Gastrocnemius medialis (tissue), 4 donors: ENCODE results near the gene PEX5L. TPM values are rescaled to one million over a fixed set of nuclear protein-coding genes. Genes with fewer than 3 reads are reported as not detected.

Source experiments
- ATAC-seq, 2 donors: fragments of 150-250 bp; one replicate each; pipeline ENCODE4 v1.9.1; 2016
- DNase-seq, 2 donors: peaks; one replicate each; pipeline ENCODE4 v3.0.0-alpha.2; 2019
- H3K27ac ChIP-seq, 4 donors: fragments of 200-600 bp; sonication (generic); 1 replicate in 1 of 4; 2 replicates in 3 of 4; pipeline ENCODE4 v1.5.1; 2016 to 2018; ENCODE audit warnings: mild to moderate bottlenecking in 2 of 4, moderate library complexity in 1 of 4
- H3K27me3 ChIP-seq, 3 donors: fragments of 200-600 bp; sonication (generic) in 2 of 3; 1 replicate in 1 of 3; 2 replicates in 2 of 3; pipeline versions ENCODE4 v1.5.1 to v1.6.0; 2016 to 2019; ENCODE audit warnings: mild to moderate bottlenecking in 1 of 3, moderate library complexity in 1 of 3
- H3K36me3 ChIP-seq, 2 donors: fragments of 200-600 bp; sonication (generic) in 1 of 2; one replicate each; pipeline ENCODE4 v1.5.1; 2017 to 2018
- H3K4me1 ChIP-seq, 2 donors: fragments of 200-600 bp; sonication (generic) in 1 of 2; one replicate each; pipeline ENCODE4 v1.5.1; 2016 to 2017; ENCODE audit warnings: mild to moderate bottlenecking in 2 of 2
- H3K4me3 ChIP-seq, 4 donors: fragments of 200-600 bp; sonication (generic) in 3 of 4; 1 replicate in 1 of 4; 2 replicates in 3 of 4; pipeline ENCODE4 v1.5.1; 2016 to 2019; ENCODE audit warnings: mild to moderate bottlenecking in 2 of 4
- H3K9me3 ChIP-seq, 3 donors: fragments of 200-600 bp; sonication (generic) in 2 of 3; 1 replicate in 1 of 3; 2 replicates in 2 of 3; pipeline ENCODE4 v1.5.1; 2016 to 2019
- POLR2A ChIP-seq, 2 donors: fragments of 450-650 bp; IDR thresholded peaks; one replicate each; pipeline ENCODE4 v1.6.1; 2017; ENCODE audit warnings: antibody characterized with exemption in 2 of 2, mild to moderate bottlenecking in 2 of 2, moderate library complexity in 2 of 2
- in situ Hi-C, 4 donors: fragments of 200-750 bp; cut with MboI; loops; one replicate each; pipeline versions ENCODE4 v1.15.0 to v1.8.0; 2017; ENCODE audit warnings: low sequenced_read_pairs in 4 of 4
- intact Hi-C: fragments of 100-400 bp; cut with DNase I; formaldehyde crosslinking; loops from one replicate; pipeline ENCODE4 v1.15.1; 2023; ENCODE audit warnings: low total_unique reads
- total RNA-seq, 4 donors: library from RNA; depleted of rRNA; stranded (reverse); fragments of >200 nt; gene quantifications; one replicate each; pipeline versions ENCODE4 v1.1.0 to v1.2.3, GENCODE V29; 2016
- TF ChIP-seq, protein P1 (sequence below), 5 experiments: fragments of 450-650 bp in 3 of 5; fragments of 200-600 bp in 2 of 5; sonication (generic) in 2 of 5; IDR thresholded peaks in 4 of 5; conservative IDR thresholded peaks in 1 of 5; 1 replicate in 4 of 5; 2 replicates in 1 of 5; pipeline ENCODE4 v1.5.1; 2016 to 2019; ENCODE audit warnings: antibody characterized with exemption in 5 of 5, mild to moderate bottlenecking in 3 of 5, moderate library complexity in 3 of 5

Gene PEX5L
- total RNA-seq, 4 donors from 2014 or later, result 0.16 TPM; not detected in 3

DNA sequence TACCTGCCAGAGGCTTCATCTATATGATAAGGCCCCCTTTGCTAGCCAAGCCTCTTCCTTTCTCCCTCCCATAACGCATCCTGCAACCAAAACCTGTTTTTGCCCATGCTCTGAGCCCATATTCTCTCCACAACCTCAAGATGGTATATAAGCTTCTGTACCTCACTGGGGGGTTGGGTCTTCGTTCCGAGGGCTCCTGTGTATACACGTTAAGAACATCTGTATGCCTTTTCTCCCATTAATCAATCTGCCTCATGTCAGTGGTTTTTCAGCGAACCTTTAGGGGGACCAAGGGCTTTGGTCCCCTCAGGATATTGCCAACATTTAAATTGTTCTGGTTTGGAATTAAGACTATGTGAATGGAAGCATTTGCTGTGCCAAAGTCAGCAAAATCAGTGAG, 168.0 kb downstream of the PEX5L start:
- no peak overlapping the region for H3K4me3 ChIP-seq
- no peaks in the 10 kb centered on the region for H3K36me3 ChIP-seq
- no peaks in the 10 kb centered on the region for H3K27me3 ChIP-seq
- intact Hi-C loops (no loop called here), in situ Hi-C loops (no loop called here)
- no peaks in the 10 kb centered on the region for H3K9me3 ChIP-seq
- H3K4me1 ChIP-seq, result no peaks in the 10 kb centered on the region
- H3K27ac ChIP-seq, result no peak overlapping the region
- ATAC-seq (no peak), DNase-seq (no peak)
- no peak for TF ChIP-seq POLR2A (IDR thresholded peaks at IDR 0.05)
- TF ChIP-seq, protein P1, sequence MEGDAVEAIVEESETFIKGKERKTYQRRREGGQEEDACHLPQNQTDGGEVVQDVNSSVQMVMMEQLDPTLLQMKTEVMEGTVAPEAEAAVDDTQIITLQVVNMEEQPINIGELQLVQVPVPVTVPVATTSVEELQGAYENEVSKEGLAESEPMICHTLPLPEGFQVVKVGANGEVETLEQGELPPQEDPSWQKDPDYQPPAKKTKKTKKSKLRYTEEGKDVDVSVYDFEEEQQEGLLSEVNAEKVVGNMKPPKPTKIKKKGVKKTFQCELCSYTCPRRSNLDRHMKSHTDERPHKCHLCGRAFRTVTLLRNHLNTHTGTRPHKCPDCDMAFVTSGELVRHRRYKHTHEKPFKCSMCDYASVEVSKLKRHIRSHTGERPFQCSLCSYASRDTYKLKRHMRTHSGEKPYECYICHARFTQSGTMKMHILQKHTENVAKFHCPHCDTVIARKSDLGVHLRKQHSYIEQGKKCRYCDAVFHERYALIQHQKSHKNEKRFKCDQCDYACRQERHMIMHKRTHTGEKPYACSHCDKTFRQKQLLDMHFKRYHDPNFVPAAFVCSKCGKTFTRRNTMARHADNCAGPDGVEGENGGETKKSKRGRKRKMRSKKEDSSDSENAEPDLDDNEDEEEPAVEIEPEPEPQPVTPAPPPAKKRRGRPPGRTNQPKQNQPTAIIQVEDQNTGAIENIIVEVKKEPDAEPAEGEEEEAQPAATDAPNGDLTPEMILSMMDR (IDR thresholded peaks at IDR 0.05 in 4 of 5, conservative IDR thresholded peaks at IDR 0.05 in 1 of 5), result no peak

- no peaks in the 10 kb centered on the region for H3K27me3 ChIP-seq
- ATAC-seq (no peak), DNase-seq (no peak)
- TF ChIP-seq POLR2A (IDR thresholded peaks at IDR 0.05), result no peak
- TF ChIP-seq, protein P1 (IDR thresholded peaks at IDR 0.05 in 4 of 5, conservative IDR thresholded peaks at IDR 0.05 in 1 of 5), result no peak
- no peaks in the 10 kb centered on the region for H3K4me1 ChIP-seq
- in situ Hi-C loops (no loop called here), intact Hi-C loops (no loop called here)
- H3K9me3 ChIP-seq, result no peaks in the 10 kb centered on the region
- H3K27ac ChIP-seq, result no peak overlapping the region
- H3K4me3 ChIP-seq, result no peak overlapping the region
- H3K36me3 ChIP-seq, result no peaks in the 10 kb centered on the region
Measured at GRCh38 chr3:179867961-179868360, 168.8 kb downstream of the PEX5L start.

DNA sequence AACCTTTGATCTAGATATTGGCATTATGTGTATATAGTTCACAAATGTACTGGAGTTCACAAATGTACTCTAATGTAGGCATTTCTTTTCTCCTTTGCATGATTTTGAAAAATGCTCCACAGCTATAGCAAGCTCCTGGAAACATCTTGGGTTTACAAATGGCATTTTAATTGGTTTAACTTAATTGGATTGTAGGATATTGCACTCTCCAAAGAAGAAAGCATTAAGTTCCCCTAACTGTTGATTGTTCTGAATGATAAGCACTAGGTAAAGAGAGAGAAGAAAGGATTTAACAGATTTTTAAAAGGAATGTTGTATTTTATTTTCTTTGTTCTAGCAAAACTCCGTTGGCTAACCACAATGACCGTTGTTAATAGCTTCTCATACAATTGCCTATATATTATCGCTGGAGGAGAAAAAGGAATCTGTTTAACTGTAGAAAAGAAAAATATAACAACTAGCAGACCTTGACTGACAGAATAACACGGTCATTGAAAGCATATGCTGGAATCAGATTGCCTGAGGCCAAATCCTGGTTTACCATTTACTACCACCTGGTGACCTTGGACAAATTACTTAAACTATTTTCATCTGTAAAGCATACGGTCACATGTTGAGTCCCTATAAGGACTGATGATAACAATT, 170.8 kb downstream of the PEX5L start:
- intact Hi-C loops, result no loop called here
- ATAC-seq, result no peak
- H3K36me3 ChIP-seq, result no peaks in the 10 kb centered on the region

GRCh38 chr3:179861953-179862352, 174.8 kb downstream of the PEX5L start:
- no peak for ATAC-seq

More for the DNA sequence above, 170.8 kb downstream of the PEX5L start:
- TF ChIP-seq, protein P1 (IDR thresholded peaks at IDR 0.05 in 4 of 5, conservative IDR thresholded peaks at IDR 0.05 in 1 of 5), result no peak
- TF ChIP-seq POLR2A (IDR thresholded peaks at IDR 0.05), result no peak
- no peak overlapping the region for H3K4me3 ChIP-seq
- in situ Hi-C loops, result no loop called here
- H3K27me3 ChIP-seq, result no peaks in the 10 kb centered on the region
- H3K27ac ChIP-seq, result no peak overlapping the region
- DNase-seq, result no peak
- H3K4me1 ChIP-seq, result no peaks in the 10 kb centered on the region
- no peaks in the 10 kb centered on the region for H3K9me3 ChIP-seq

More at GRCh38 chr3:179861953-179862352, 174.8 kb downstream of the PEX5L start:
- intact Hi-C loops, result no loop called here
- Histone ChIP-seq H3K27me3 (no peaks in the 10 kb centered on the region), H3K9me3 (no peaks in the 10 kb centered on the region), H3K4me3 (no peak overlapping the region), H3K36me3 (no peaks in the 10 kb centered on the region), H3K27ac (no peak overlapping the region), H3K4me1 (no peaks in the 10 kb centered on the region)
- no peak for TF ChIP-seq POLR2A (IDR thresholded peaks at IDR 0.05)
- TF ChIP-seq, protein P1 (IDR thresholded peaks at IDR 0.05 in 4 of 5, conservative IDR thresholded peaks at IDR 0.05 in 1 of 5), result no peak
- no peak for DNase-seq
- in situ Hi-C loops, result no loop called here
